Nucleus accumbens (tissue), 56 donors: ENCODE data around the gene PP2D1.
"Not testable (repeated sequence)": the region's sequence is repeated elsewhere in the genome, so short reads cannot be mapped to it uniquely, and the experiment has no call there.

Experiments
- DNase-seq, 56 donors: peaks; one replicate each; lab custom pipeline; 2025; lab: John Stamatoyannopoulos, UW

The PP2D1 gene

GRCh38 chr3:20040548-20041196, 28.6 kb upstream of the PP2D1 start:
- DNase-seq: peak in 53 of 56 donors; percentile 15 to 83 (median 73)

- peak in 55 of 56 donors; percentile 16 to 90 (median 79) for DNase-seq
Measured at GRCh38 chr3:20039765-20040547, 27.9 kb upstream of the PP2D1 start, which contains the start of gene KAT2B. TSS of gene KAT2B (plus strand) at chr3:20040446. CDS start at chr3:20040478, 32 bp downstream.

GRCh38 chr3:20039466-20039764, 27.4 kb upstream of the PP2D1 start:
- DNase-seq: no peak

GRCh38 chr3:20038699-20039465, 26.8 kb upstream of the PP2D1 start:
- no peak for DNase-seq

GRCh38 chr3:20037255-20037996, 25.4 kb upstream of the PP2D1 start:
- no peak for DNase-seq

- no peak for DNase-seq
Measured at GRCh38 chr3:20035019-20035418, 23.0 kb upstream of the PP2D1 start.

GRCh38 chr3:20031939-20032338, 19.9 kb upstream of the PP2D1 start:
- not testable (repeated sequence) for DNase-seq

- DNase-seq: peak in 12 of 56 donors; percentile 2 to 45 (median 20)
Measured at GRCh38 chr3:20028905-20029331, 16.9 kb upstream of the PP2D1 start.

- no peak for DNase-seq
Measured at GRCh38 chr3:20027136-20027535, 15.1 kb upstream of the PP2D1 start.

GRCh38 chr3:20023623-20024405, 11.8 kb upstream of the PP2D1 start:
- DNase-seq: peak in 33 of 56 donors; percentile 7 to 62 (median 25)

GRCh38 chr3:20022954-20023622, 11.0 kb upstream of the PP2D1 start:
- no peak for DNase-seq

- DNase-seq: not testable (repeated sequence)
Measured at GRCh38 chr3:20016076-20016475, 4.0 kb upstream of the PP2D1 start.

- no peak for DNase-seq
Measured at GRCh38 chr3:20015525-20015924, 3.5 kb upstream of the PP2D1 start.

GRCh38 chr3:20013396-20013795, 1.3 kb upstream of the PP2D1 start:
- DNase-seq: no peak

- no peak for DNase-seq
Measured at GRCh38 chr3:20008646-20009045, 3.4 kb downstream of the PP2D1 start.

GRCh38 chr3:20007960-20008359, 4.1 kb downstream of the PP2D1 start:
- no peak for DNase-seq

GRCh38 chr3:20001932-20002331, 10.1 kb downstream of the PP2D1 start:
- DNase-seq: no peak

GRCh38 chr3:19997502-19997901, 14.6 kb downstream of the PP2D1 start:
- no peak for DNase-seq

GRCh38 chr3:19994796-19995195, 17.3 kb downstream of the PP2D1 start:
- no peak for DNase-seq
